ENCODE data around the gene SLC22A16. TPM values are rescaled to one million over a fixed set of nuclear protein-coding genes. Genes with fewer than 3 reads are reported as not detected.

Gene SLC22A16
- total RNA-seq, 2 donors from 2014 or later, result not detected

- Mint-ChIP-seq H3K27me3 (no peaks in the 10 kb centered on the region), H3K4me1 (ENCODE audit: low read depth in 2 of 2) (no peaks in the 10 kb centered on the region), H3K4me3 (no peak overlapping the region), H3K27ac (no peak overlapping the region), H3K36me3 (no peaks in the 10 kb centered on the region), H3K9me3 (no peaks in the 10 kb centered on the region)
- no peak for DNase-seq (ENCODE audit: low spot score)
- no peak for ATAC-seq
These were observed 77.0 kb downstream of the SLC22A16 start for GRCh38 chr6:110399219-110400071.

- no peaks in the 10 kb centered on the region for H3K4me1 Mint-ChIP-seq (ENCODE audit: low read depth in 2 of 2)
- H3K27me3 Mint-ChIP-seq, result no peaks in the 10 kb centered on the region
- DNase-seq (ENCODE audit: low spot score), result no peak
- no peaks in the 10 kb centered on the region for H3K9me3 Mint-ChIP-seq
- H3K27ac Mint-ChIP-seq, result no peak overlapping the region
- no peaks in the 10 kb centered on the region for H3K36me3 Mint-ChIP-seq
- H3K4me3 Mint-ChIP-seq, result no peak overlapping the region
- ATAC-seq, result peak in 1 of 2 donors; percentile 24
These were observed 77.6 kb downstream of the SLC22A16 start for GRCh38 chr6:110398778-110399177.

- Mint-ChIP-seq H3K4me3 (no peak overlapping the region), H3K4me1 (ENCODE audit: low read depth in 2 of 2) (peaks cover 7% of the 10 kb centered on the region in 2 donors), H3K36me3 (no peaks in the 10 kb centered on the region), H3K27me3 (no peaks in the 10 kb centered on the region), H3K27ac (no peak overlapping the region), H3K9me3 (no peaks in the 10 kb centered on the region)
- ATAC-seq (no peak), DNase-seq (ENCODE audit: low spot score) (no peak)
These were observed 81.2 kb downstream of the SLC22A16 start for GRCh38 chr6:110395221-110395620.

- peaks cover 15% of the 10 kb centered on the region in 2 donors for H3K4me1 Mint-ChIP-seq (ENCODE audit: low read depth in 2 of 2)
- H3K9me3 Mint-ChIP-seq, result no peaks in the 10 kb centered on the region
- H3K4me3 Mint-ChIP-seq, result no peak overlapping the region
- no peak overlapping the region for H3K27ac Mint-ChIP-seq
- H3K36me3 Mint-ChIP-seq, result no peaks in the 10 kb centered on the region
- DNase-seq (ENCODE audit: low spot score) (no peak), ATAC-seq (no peak)
- no peaks in the 10 kb centered on the region for H3K27me3 Mint-ChIP-seq
These were observed 82.0 kb downstream of the SLC22A16 start for GRCh38 chr6:110394409-110394808.

GRCh38 chr6:110392727-110393126 lies 83.7 kb downstream of the SLC22A16 start:
- Mint-ChIP-seq H3K9me3 (no peaks in the 10 kb centered on the region), H3K4me1 (ENCODE audit: low read depth in 2 of 2) (peaks cover 17 to 18% of the 10 kb centered on the region in 2 donors), H3K27me3 (no peaks in the 10 kb centered on the region), H3K4me3 (no peak overlapping the region), H3K36me3 (no peaks in the 10 kb centered on the region), H3K27ac (no peak overlapping the region)
- no peak for DNase-seq (ENCODE audit: low spot score)
- no peak for ATAC-seq

- peak overlapping the region in 1 of 2 donors; percentile 16 for H3K27ac Mint-ChIP-seq
- no peaks in the 10 kb centered on the region for H3K36me3 Mint-ChIP-seq
- ATAC-seq (no peak), DNase-seq (ENCODE audit: low spot score) (no peak)
- no peak overlapping the region for H3K4me3 Mint-ChIP-seq
- H3K27me3 Mint-ChIP-seq, result no peaks in the 10 kb centered on the region
- H3K9me3 Mint-ChIP-seq, result no peaks in the 10 kb centered on the region
- peaks cover 17 to 18% of the 10 kb centered on the region in 2 donors for H3K4me1 Mint-ChIP-seq (ENCODE audit: low read depth in 2 of 2)
These were observed 86.0 kb downstream of the SLC22A16 start for GRCh38 chr6:110390404-110390803.

GRCh38 chr6:110389689-110390382 lies 86.6 kb downstream of the SLC22A16 start:
- DNase-seq (ENCODE audit: low spot score) (no peak), ATAC-seq (peak in 1 of 2 donors; percentile 56)
- no peaks in the 10 kb centered on the region for H3K36me3 Mint-ChIP-seq
- H3K4me1 Mint-ChIP-seq (ENCODE audit: low read depth in 2 of 2), result peaks cover 17 to 18% of the 10 kb centered on the region in 2 donors
- no peaks in the 10 kb centered on the region for H3K9me3 Mint-ChIP-seq
- H3K27ac Mint-ChIP-seq, result peak overlapping the region in 1 of 2 donors; percentile 16
- H3K4me3 Mint-ChIP-seq, result no peak overlapping the region
- no peaks in the 10 kb centered on the region for H3K27me3 Mint-ChIP-seq

GRCh38 chr6:110387986-110388385 lies 88.4 kb downstream of the SLC22A16 start:
- no peak for DNase-seq (ENCODE audit: low spot score)
- H3K27me3 Mint-ChIP-seq, result no peaks in the 10 kb centered on the region
- no peak overlapping the region for H3K27ac Mint-ChIP-seq
- no peaks in the 10 kb centered on the region for H3K9me3 Mint-ChIP-seq
- peaks cover 17 to 18% of the 10 kb centered on the region in 2 donors for H3K4me1 Mint-ChIP-seq (ENCODE audit: low read depth in 2 of 2)
- H3K36me3 Mint-ChIP-seq, result no peaks in the 10 kb centered on the region
- H3K4me3 Mint-ChIP-seq, result no peak overlapping the region
- no peak for ATAC-seq

- ATAC-seq, result no peak
- H3K27me3 Mint-ChIP-seq, result peaks cover 9 to 14% of the 10 kb centered on the region in 2 donors
- H3K9me3 Mint-ChIP-seq, result no peaks in the 10 kb centered on the region
These were observed 91.0 kb downstream of the SLC22A16 start for GRCh38 chr6:110385458-110385863.

GRCh38 chr6:110378552-110378951 lies 97.9 kb downstream of the SLC22A16 start:
- H3K36me3 Mint-ChIP-seq, result peaks cover 12% of the 10 kb centered on the region
- DNase-seq (ENCODE audit: low spot score), result no peak
- no peaks in the 10 kb centered on the region for H3K9me3 Mint-ChIP-seq
- H3K4me1 Mint-ChIP-seq (ENCODE audit: low read depth in 2 of 2), result no peaks in the 10 kb centered on the region
- no peak for ATAC-seq
- no peak overlapping the region for H3K27ac Mint-ChIP-seq
- H3K4me3 Mint-ChIP-seq, result no peak overlapping the region
- peaks cover 18 to 33% of the 10 kb centered on the region in 2 donors for H3K27me3 Mint-ChIP-seq

More at GRCh38 chr6:110385458-110385863, 91.0 kb downstream of the SLC22A16 start:
- Mint-ChIP-seq H3K4me1 (ENCODE audit: low read depth in 2 of 2) (peaks cover 12 to 14% of the 10 kb centered on the region in 2 donors), H3K36me3 (peaks cover 10% of the 10 kb centered on the region), H3K27ac (no peak overlapping the region), H3K4me3 (no peak overlapping the region)
- DNase-seq (ENCODE audit: low spot score), result no peak

Other genes with a start within 250 kb of the SLC22A16 start
- not detected for gene METTL24, start 118.3 kb downstream of the SLC22A16 start, total RNA-seq
- gene DDO, start 61.0 kb downstream of the SLC22A16 start, total RNA-seq, result under 1 TPM in 1 of 2 donors, not detected in 1; 0.33 TPM

Data from natural killer cell treated with Interleukin-12 subunit alpha and Interleukin-12 subunit beta and Interleukin-15 and Interleukin-18, amount 100 ng/mL, for 72 hours (primary cell).